Upper lobe of left lung (tissue), 6 donors: ENCODE data around the gene LHX4. TPM values are rescaled to one million over a fixed set of nuclear protein-coding genes. Genes with fewer than 3 reads are reported as not detected.
A peak's percentile ranks its signal among the peaks of the same experiment; 100 is the strongest.

Experiments
- ATAC-seq, 2 donors: fragments of 200-7000 bp; cut with Tn5 transposase; one replicate each; pipeline ENCODE4 v1.9.1; 2022; ENCODE audit warnings: mild to moderate bottlenecking in 2 of 2, moderate library complexity in 2 of 2; ENCODE audit not compliant: low FRiP score in 2 of 2
- DNase-seq, 2 donors: peaks; one replicate each; pipeline ENCODE4 v3.0.0-alpha.2; 2019 to 2020
- H3K27ac ChIP-seq, 4 donors: fragments of 200-600 bp; sonication (generic); one replicate each; pipeline ENCODE4 v1.5.1; 2016 to 2019
- H3K27me3 ChIP-seq, 4 donors: fragments of 200-600 bp; sonication (generic); one replicate each; pipeline ENCODE4 v1.5.1; 2017 to 2019
- H3K36me3 ChIP-seq, 4 donors: fragments of 200-600 bp; sonication (generic); one replicate each; pipeline ENCODE4 v1.5.1; 2016 to 2019
- H3K4me1 ChIP-seq, 4 donors: fragments of 200-600 bp; sonication (generic); one replicate each; pipeline ENCODE4 v1.5.1; 2018 to 2019
- H3K4me3 ChIP-seq, 4 donors: fragments of 200-600 bp; sonication (generic); one replicate each; pipeline ENCODE4 v1.5.1; 2017 to 2019; ENCODE audit warnings: mild to moderate bottlenecking in 2 of 4, moderate library complexity in 1 of 4
- H3K9me3 ChIP-seq, 4 donors: fragments of 200-600 bp; sonication (generic); one replicate each; pipeline ENCODE4 v1.5.1; 2018 to 2019
- EP300 ChIP-seq, 4 donors: sonication (generic); formaldehyde crosslinking; IDR thresholded peaks; one replicate each; pipeline ENCODE4 v1.5.1; 2017; ENCODE audit warnings: antibody characterized with exemption in 4 of 4, control low read depth in 2 of 4
- POLR2A ChIP-seq, 4 donors: fragments of 450-650 bp; IDR thresholded peaks; one replicate each; pipeline ENCODE4 v1.5.1; 2016 to 2017; ENCODE audit warnings: antibody characterized with exemption in 4 of 4, mild to moderate bottlenecking in 2 of 4
- POLR2AphosphoS5 ChIP-seq, 2 donors: sonication (generic); formaldehyde crosslinking; IDR thresholded peaks; one replicate each; pipeline ENCODE4 v1.5.1; 2017; ENCODE audit warnings: antibody characterized with exemption in 2 of 2
- WGBS, 2 donors: methylation state at CpG; one replicate each; pipeline ENCODE4 v1.1.5; 2017 to 2018; 5-methylcytosine and 5-hydroxymethylcytosine counted together
- total RNA-seq, 6 donors: library from RNA; depleted of rRNA in 4 of 6; stranded (reverse); fragments of >200 nt in 4 of 6; gene quantifications; one replicate each; pipeline versions ENCODE4 v1.1.0 to v1.2.1, GENCODE V29; 2016 to 2021
- TF ChIP-seq, protein P1 (sequence below), 6 experiments: fragments of 450-650 bp in 4 of 6; fragments of 200-600 bp in 2 of 6; sonication (generic) in 2 of 6; IDR thresholded peaks; one replicate each; pipeline ENCODE4 v1.5.1; 2016 to 2019; ENCODE audit warnings: antibody characterized with exemption in 6 of 6
- donor health status: DM: no; HTN: no; CAD: no; lungs with moderate emphysema.
- donor health status: DM: no; HTN: yes; CAD: no; lungs with severe emphysema.

The LHX4 gene
- total RNA-seq, 6 donors from 2014 or later = 0.17 to 1.0 (median 0.30) TPM; not detected in 3

DNA sequence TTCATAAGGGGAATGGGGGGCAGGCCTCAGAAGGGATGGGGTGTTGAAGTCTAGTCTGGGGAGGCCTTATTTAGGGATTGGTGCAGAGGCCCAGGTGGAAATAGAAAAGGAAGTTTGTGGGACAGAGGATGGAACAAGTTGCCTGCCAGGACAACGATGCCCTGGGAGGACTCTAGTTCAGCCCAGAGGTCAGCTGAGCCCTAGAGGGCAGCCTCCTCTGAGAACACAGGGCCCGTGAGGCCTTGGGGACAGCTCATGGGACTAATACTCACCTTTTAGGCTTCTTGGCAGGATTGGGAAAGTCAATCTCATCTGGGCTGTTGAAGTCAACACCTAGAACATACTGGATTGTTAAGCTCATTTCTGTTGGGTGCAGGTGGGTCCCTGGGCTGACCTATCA, 43.0 kb downstream of the LHX4 start:
- Histone ChIP-seq H3K9me3 (no peaks in the 10 kb centered on the region), H3K27me3 (no peaks in the 10 kb centered on the region), H3K27ac (no peak overlapping the region), H3K36me3 (peaks cover 0 to 6% (median 5%) of the 10 kb centered on the region in 4 donors), H3K4me3 (no peak overlapping the region), H3K4me1 (peaks cover 0 to 2% (median 0%) of the 10 kb centered on the region in 4 donors)
- TF ChIP-seq POLR2AphosphoS5 (IDR thresholded peaks at IDR 0.05) = no peak
- TF ChIP-seq, protein P1, sequence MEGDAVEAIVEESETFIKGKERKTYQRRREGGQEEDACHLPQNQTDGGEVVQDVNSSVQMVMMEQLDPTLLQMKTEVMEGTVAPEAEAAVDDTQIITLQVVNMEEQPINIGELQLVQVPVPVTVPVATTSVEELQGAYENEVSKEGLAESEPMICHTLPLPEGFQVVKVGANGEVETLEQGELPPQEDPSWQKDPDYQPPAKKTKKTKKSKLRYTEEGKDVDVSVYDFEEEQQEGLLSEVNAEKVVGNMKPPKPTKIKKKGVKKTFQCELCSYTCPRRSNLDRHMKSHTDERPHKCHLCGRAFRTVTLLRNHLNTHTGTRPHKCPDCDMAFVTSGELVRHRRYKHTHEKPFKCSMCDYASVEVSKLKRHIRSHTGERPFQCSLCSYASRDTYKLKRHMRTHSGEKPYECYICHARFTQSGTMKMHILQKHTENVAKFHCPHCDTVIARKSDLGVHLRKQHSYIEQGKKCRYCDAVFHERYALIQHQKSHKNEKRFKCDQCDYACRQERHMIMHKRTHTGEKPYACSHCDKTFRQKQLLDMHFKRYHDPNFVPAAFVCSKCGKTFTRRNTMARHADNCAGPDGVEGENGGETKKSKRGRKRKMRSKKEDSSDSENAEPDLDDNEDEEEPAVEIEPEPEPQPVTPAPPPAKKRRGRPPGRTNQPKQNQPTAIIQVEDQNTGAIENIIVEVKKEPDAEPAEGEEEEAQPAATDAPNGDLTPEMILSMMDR (IDR thresholded peaks at IDR 0.05) = no peak
- TF ChIP-seq EP300 (IDR thresholded peaks at IDR 0.05) = no peak
- no peak for TF ChIP-seq POLR2A (IDR thresholded peaks at IDR 0.05)
- 93 to 97% methylated on average over 2 of the region's 2 CpGs for WGBS, 2 donors
- no peak for DNase-seq
- ATAC-seq = no peak

DNA sequence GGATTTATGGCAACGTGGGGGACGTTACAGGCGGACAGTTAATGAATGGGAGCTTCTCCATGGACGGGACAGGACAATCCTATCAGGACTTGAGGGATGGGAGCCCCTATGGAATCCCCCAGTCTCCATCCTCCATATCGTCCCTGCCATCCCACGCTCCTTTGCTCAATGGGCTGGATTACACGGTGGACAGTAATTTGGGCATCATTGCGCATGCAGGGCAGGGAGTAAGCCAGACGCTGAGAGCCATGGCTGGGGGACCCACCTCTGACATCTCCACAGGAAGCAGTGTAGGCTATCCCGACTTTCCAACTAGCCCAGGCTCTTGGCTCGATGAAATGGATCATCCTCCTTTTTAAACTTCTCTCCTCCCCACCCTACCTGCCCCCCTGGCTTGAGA, 44.2 kb downstream of the LHX4 start:
- Histone ChIP-seq H3K27me3 (no peaks in the 10 kb centered on the region), H3K4me1 (peaks cover 0 to 6% (median 2%) of the 10 kb centered on the region in 4 donors), H3K4me3 (no peak overlapping the region), H3K36me3 (peaks cover 0 to 6% (median 5%) of the 10 kb centered on the region in 4 donors), H3K9me3 (no peaks in the 10 kb centered on the region), H3K27ac (no peak overlapping the region)
- WGBS, 2 donors = 95 to 100% methylated on average over 4 to 11 of the region's 11 CpGs
- no peak for DNase-seq
- no peak for ATAC-seq
- TF ChIP-seq, protein P1 (IDR thresholded peaks at IDR 0.05) = no peak
- no peak for TF ChIP-seq EP300 (IDR thresholded peaks at IDR 0.05)
- TF ChIP-seq POLR2AphosphoS5 (IDR thresholded peaks at IDR 0.05) = no peak

DNA sequence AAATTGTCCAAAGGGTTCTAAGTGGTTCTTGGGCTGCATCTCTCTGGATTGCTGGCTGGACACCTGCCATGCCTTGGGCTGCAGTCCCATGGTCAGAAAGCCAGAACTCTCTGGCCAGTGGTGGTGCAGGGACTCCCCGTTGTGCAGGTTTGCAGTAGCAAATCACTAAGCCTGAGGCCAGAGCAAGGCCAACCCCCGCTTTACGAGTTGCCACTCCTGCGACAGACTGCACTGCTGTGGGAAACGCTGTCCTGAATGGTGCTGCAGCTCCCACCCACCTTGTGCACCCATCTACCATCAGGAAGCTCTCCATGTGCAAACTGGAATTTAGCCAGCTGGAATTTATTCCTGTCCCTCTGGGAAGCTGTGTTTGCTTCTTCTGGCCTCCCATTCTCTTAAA, 45.7 kb downstream of the LHX4 start:
- Histone ChIP-seq H3K4me3 (no peak overlapping the region), H3K36me3 (peaks cover 0 to 10% (median 7%) of the 10 kb centered on the region in 4 donors), H3K4me1 (peaks cover 0 to 3% (median 2%) of the 10 kb centered on the region in 4 donors), H3K27ac (no peak overlapping the region), H3K9me3 (no peaks in the 10 kb centered on the region), H3K27me3 (no peaks in the 10 kb centered on the region)
- ATAC-seq = no peak
- TF ChIP-seq, protein P1 (IDR thresholded peaks at IDR 0.05) = no peak
- no peak for TF ChIP-seq POLR2A (IDR thresholded peaks at IDR 0.05)
- 97 to 98% methylated on average over 5 of the region's 5 CpGs for WGBS, 2 donors
- no peak for DNase-seq

DNA sequence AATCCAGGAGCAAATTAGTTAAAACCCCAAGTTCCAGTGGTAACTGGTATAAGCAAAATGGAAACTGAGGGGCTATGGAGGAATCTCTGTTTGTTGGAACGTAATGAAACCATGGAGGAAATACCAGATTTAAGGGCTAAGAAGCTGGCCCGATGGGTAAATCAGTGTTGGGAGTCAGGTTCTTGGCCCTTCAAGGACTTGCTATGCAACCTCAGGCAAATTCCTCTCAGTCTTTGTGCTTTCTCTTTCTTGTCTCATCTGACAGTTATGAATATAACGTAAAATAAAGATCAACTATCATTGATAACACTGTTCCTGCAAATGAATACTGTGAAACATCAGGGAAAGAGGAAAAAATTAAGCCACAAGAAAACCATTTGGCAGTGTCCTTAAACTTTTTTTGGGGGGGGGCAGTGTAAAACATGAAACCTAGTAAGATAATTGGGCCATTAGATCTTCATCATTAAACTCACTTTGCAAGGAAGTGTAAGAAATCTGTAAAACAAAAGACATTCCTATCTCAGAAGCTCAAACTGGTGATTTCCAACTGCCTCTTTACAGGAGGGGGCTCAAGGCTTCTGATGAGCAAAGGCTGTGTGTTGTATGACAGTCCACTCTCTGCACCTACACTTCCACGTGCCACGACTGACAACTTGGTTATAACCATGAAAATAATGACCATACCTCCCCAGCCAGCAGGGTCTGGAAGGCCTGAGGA, 47.6 kb downstream of the LHX4 start:
- DNase-seq (no peak), ATAC-seq (no peak)
- Histone ChIP-seq H3K27me3 (no peaks in the 10 kb centered on the region), H3K4me1 (peaks cover 0 to 3% (median 2%) of the 10 kb centered on the region in 4 donors), H3K4me3 (no peak overlapping the region), H3K36me3 (peaks cover 0 to 12% (median 8%) of the 10 kb centered on the region in 4 donors), H3K27ac (peak overlapping the region in 1 of 4 donors; percentile 62), H3K9me3 (no peaks in the 10 kb centered on the region)
- WGBS, 2 donors = 81 to 88% methylated on average over 5 of the region's 5 CpGs
- TF ChIP-seq EP300 (IDR thresholded peaks at IDR 0.05) = no peak
- TF ChIP-seq, protein P1 (IDR thresholded peaks at IDR 0.05) = no peak
- TF ChIP-seq POLR2AphosphoS5 (IDR thresholded peaks at IDR 0.05) = no peak
- TF ChIP-seq POLR2A (IDR thresholded peaks at IDR 0.05) = no peak

DNA sequence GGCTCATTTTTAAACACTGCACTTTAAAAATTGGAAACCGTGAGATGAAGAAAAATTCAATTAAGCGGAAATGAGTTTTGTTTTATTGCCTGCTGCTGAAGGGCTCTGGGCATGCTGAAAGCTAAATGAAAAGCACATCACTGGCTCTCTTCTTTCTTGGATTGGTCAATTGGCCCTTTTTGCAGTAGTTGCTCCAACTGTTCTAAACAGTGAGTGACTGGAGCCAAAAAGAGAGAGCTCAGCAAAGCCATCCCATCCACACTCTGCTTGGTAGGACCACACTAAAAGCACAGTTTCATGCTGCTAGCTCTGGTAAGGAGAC, 48.1 kb downstream of the LHX4 start:
- Histone ChIP-seq H3K36me3 (peaks cover 0 to 12% (median 6%) of the 10 kb centered on the region in 4 donors), H3K9me3 (no peaks in the 10 kb centered on the region), H3K4me1 (peaks cover 0 to 3% (median 2%) of the 10 kb centered on the region in 4 donors), H3K27me3 (no peaks in the 10 kb centered on the region), H3K4me3 (no peak overlapping the region), H3K27ac (peak overlapping the region in 3 of 4 donors; percentile 41 to 64 (median 62))
- DNase-seq (no peak), ATAC-seq (no peak)
- TF ChIP-seq POLR2AphosphoS5 (IDR thresholded peaks at IDR 0.05) = no peak
- no peak for TF ChIP-seq POLR2A (IDR thresholded peaks at IDR 0.05)
- TF ChIP-seq EP300 (IDR thresholded peaks at IDR 0.05) = no peak
- TF ChIP-seq, protein P1 (IDR thresholded peaks at IDR 0.05) = no peak
- WGBS, 2 donors = 76 to 79% methylated on average over 2 of the region's 2 CpGs
